ENCODE results near the gene TM9SF3.

TM9SF3 gene

DNA sequence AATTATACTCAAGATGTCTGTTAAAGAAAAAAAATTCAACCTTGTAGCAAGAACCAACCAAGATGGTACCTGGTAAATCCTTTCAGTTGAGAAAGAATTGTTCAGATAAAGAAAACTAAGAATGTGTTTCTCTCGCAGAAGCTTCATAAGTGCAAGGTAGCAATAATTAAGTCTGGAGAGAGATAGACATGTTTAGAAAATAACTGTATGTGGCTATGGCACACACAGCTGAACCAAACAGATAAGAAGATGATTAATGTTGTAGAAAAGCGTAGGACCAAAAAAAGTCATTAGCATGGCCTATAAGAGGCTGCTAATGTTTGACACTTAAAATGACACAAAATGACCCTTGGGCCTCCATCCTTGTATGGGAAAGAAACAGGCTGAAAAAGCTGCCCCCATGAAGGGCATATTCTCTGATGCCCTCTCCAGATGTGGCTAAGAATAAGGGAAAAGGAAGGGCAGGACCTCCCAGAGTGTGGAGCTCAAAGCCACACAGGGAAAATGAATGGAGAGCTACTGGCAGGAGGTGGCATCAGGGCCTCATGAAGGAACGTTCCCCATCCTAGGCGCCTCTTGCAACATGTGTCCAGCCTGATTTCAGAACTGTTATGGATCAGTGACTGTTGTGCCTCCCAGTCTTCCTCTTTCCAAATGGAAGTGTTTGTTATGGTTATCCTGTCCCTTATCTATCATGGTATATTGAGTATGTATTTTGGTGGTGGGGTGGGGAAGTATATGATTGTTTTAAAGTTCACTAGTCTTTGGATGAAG lies 103.8 kb downstream of the TM9SF3 start:
- in situ Hi-C loops (cut with HindIII; ENCODE audit: low sequenced_read_pairs), result no loop called here

- in situ Hi-C loops (cut with HindIII; ENCODE audit: low sequenced_read_pairs), result no loop called here
Measured at GRCh38 chr10:96478355-96478754, 108.5 kb downstream of the TM9SF3 start.

- in situ Hi-C loops (cut with HindIII; ENCODE audit: low sequenced_read_pairs), result no loop called here
Measured at GRCh38 chr10:96473866-96474265, 112.9 kb downstream of the TM9SF3 start.

DNA sequence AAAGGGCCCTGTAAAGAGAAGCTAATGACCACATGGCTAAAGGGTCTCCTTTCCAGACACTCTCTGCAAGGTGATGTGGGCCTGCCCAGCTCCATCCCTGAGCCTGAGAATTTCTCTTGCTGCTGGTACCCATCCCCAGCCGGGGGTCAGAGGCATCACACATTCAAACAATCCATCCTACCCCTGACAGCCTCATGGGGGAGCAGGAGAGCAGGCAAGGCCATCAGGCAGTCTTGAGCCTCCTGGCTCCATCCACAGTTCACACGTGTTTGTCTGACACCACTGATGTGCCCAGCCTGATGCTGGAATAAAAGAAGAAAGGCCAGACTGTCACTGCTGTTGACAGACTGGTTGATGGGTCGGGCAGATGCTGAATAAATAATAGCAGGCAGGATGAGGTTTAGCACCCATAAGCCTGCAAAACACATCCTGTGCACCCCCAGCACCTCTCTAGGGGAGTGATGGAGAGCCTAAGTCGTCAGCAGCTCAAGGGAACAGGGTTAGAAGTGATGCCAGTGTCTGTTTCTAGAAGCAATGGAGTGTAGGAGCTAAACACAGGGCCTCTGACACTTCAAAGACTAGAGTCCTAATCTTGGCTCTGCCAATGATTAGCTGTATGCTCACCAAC lies 116.6 kb downstream of the TM9SF3 start:
- in situ Hi-C loops (cut with HindIII; ENCODE audit: low sequenced_read_pairs), result no loop called here

DNA sequence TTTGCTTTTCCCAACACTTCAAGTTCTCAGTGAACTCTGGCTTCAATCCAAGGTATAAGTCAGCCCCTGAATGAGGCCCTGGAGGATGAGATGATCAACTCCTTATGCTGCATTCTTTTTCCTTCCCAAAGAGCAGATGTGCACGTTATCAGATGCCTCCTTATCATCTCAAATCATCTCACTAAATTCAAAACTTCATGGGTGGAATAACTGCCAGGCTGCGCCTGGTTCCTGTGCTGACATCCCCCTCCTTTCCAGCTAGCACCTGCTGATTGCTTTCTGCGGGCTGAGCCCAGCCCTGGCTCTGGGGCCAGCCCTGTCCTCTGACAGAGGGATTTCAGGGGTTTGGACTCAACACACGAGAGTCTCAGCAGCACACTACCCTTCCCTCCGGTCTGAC lies 118.0 kb downstream of the TM9SF3 start:
- in situ Hi-C loops (cut with HindIII; ENCODE audit: low sequenced_read_pairs), result no loop called here

Measured in DLD1 (cell line).